ENCODE data around the gene COL23A1. TPM values are rescaled to one million over a fixed set of nuclear protein-coding genes. Genes with fewer than 3 reads are reported as not detected.

The COL23A1 gene
- total RNA-seq, 4 donors from 2014 or later, result 0.93 to 4.6 (median 2.4) TPM

DNA sequence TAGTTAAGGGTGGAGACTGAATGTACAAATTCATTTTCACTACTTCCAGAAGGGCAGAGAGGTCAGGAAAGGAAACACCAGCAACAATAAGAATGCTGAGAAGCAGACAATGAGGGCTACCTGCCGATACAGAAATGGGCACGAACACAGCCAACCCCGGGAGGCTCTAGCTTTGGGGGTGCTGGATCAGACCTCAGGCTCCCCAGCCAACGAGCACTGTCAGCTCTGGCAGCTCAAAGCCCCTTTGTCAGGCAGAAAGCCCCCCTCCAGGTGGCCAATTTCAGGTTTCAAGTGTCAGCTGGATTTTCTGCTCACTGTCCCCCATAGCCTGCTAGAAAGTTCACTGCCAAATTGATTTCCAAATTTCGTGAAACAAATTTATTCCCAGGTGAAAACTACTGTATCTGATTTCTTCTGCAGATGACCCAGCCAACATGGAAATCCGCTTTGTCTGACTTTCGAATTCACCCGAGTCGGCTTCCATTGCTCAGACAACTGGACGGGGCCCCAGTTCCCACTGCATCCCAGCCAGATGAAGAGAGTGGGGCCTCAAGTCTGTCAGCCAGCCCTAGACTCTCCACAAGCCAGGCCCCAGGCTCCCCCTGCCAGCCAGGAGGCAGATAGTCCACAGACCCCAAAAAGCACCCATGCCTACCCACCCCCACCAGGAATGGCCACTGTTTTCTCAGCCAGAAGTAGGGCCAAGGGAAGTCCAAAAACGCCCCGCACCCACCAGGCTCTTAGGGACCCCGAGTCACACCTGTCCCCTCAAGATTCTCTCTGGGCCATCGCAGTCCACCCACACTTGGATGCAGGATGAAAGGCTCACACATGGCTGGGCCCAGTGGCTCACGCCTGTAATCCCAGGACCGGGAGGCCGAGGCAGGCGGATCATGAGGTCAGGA lies 261.1 kb downstream of the COL23A1 start:
- 45 to 75% methylated on average over 4 to 5 of the region's 18 CpGs for whole genome bisulfite sequencing, 2 donors (ENCODE audit: low coverage in 1 of 2)
- TF ChIP-seq POLR2A (IDR thresholded peaks at IDR 0.05) (no peak), EP300 (IDR thresholded peaks at IDR 0.05) (no peak), POLR2AphosphoS5 (IDR thresholded peaks at IDR 0.05) (no peak)
- TF ChIP-seq, protein P1, sequence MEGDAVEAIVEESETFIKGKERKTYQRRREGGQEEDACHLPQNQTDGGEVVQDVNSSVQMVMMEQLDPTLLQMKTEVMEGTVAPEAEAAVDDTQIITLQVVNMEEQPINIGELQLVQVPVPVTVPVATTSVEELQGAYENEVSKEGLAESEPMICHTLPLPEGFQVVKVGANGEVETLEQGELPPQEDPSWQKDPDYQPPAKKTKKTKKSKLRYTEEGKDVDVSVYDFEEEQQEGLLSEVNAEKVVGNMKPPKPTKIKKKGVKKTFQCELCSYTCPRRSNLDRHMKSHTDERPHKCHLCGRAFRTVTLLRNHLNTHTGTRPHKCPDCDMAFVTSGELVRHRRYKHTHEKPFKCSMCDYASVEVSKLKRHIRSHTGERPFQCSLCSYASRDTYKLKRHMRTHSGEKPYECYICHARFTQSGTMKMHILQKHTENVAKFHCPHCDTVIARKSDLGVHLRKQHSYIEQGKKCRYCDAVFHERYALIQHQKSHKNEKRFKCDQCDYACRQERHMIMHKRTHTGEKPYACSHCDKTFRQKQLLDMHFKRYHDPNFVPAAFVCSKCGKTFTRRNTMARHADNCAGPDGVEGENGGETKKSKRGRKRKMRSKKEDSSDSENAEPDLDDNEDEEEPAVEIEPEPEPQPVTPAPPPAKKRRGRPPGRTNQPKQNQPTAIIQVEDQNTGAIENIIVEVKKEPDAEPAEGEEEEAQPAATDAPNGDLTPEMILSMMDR (IDR thresholded peaks at IDR 0.05), result no peak
- H3K4me3 ChIP-seq, result no peak overlapping the region
- H3K9me3 ChIP-seq, result no peaks in the 10 kb centered on the region
- H3K27me3 ChIP-seq, result peaks cover 4% of the 10 kb centered on the region
- H3K27ac ChIP-seq, result no peak overlapping the region
- ATAC-seq, result no peak
- H3K4me1 ChIP-seq, result peaks cover 0 to 50% (median 18%) of the 10 kb centered on the region in 3 donors
- no peaks in the 10 kb centered on the region for H3K36me3 ChIP-seq

GRCh38 chr5:178327931-178328711 lies 262.1 kb downstream of the COL23A1 start:
- no peak overlapping the region for H3K4me3 ChIP-seq
- peaks cover 9% of the 10 kb centered on the region for H3K27me3 ChIP-seq
- ATAC-seq, result no peak
- WGBS, 2 donors (ENCODE audit: low coverage in 1 of 2), result 84 to 92% methylated on average over 3 to 11 of the region's 18 CpGs
- H3K36me3 ChIP-seq, result no peaks in the 10 kb centered on the region
- no peak overlapping the region for H3K27ac ChIP-seq
- no peaks in the 10 kb centered on the region for H3K9me3 ChIP-seq
- H3K4me1 ChIP-seq, result peaks cover 0 to 50% (median 18%) of the 10 kb centered on the region in 3 donors
- no peak for TF ChIP-seq POLR2AphosphoS5 (IDR thresholded peaks at IDR 0.05)
- no peak for TF ChIP-seq EP300 (IDR thresholded peaks at IDR 0.05)
- TF ChIP-seq POLR2A (IDR thresholded peaks at IDR 0.05), result no peak
- TF ChIP-seq, protein P1 (IDR thresholded peaks at IDR 0.05), result no peak

GRCh38 chr5:178327446-178327845 lies 262.7 kb downstream of the COL23A1 start:
- ATAC-seq, result no peak
- peaks cover 9% of the 10 kb centered on the region for H3K27me3 ChIP-seq
- peaks cover 0 to 46% (median 17%) of the 10 kb centered on the region in 3 donors for H3K4me1 ChIP-seq
- H3K36me3 ChIP-seq, result no peaks in the 10 kb centered on the region
- H3K9me3 ChIP-seq, result no peaks in the 10 kb centered on the region
- H3K4me3 ChIP-seq, result no peak overlapping the region
- no peak overlapping the region for H3K27ac ChIP-seq
- WGBS, 2 donors (ENCODE audit: low coverage in 1 of 2), result 83% methylated on average over 1 of the region's 10 CpGs; no CpG with 5 or more reads in 1 of the 2 donors
- no peak for TF ChIP-seq POLR2AphosphoS5 (IDR thresholded peaks at IDR 0.05)

DNA sequence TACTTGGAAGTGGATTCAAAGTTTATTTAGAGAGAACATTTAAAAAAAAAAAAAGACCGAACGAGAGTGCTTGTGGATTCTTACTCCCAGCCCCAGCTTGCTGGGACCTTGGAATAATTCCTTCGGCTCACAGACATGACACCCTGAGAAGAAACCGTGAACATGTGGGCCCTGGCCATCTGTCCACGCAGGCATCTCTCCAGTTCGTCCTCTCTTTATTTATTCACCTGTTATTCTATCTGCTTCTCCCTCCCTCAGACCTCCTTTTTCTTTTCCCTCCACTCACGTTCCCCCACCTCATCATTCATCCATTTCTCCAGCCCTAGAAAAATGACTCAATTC lies 263.8 kb downstream of the COL23A1 start:
- WGBS, 2 donors (ENCODE audit: low coverage in 1 of 2), result 19 to 20% methylated on average over 6 to 7 of the region's 7 CpGs
- Histone ChIP-seq H3K4me1 (peaks cover 0 to 35% (median 8%) of the 10 kb centered on the region in 3 donors), H3K27me3 (peaks cover 9% of the 10 kb centered on the region), H3K27ac (peak overlapping the region in 3 of 4 donors; percentile 42 to 79 (median 69)), H3K4me3 (no peak overlapping the region), H3K9me3 (no peaks in the 10 kb centered on the region), H3K36me3 (no peaks in the 10 kb centered on the region)
- TF ChIP-seq POLR2A (IDR thresholded peaks at IDR 0.05) (no peak), EP300 (IDR thresholded peaks at IDR 0.05) (no peak), POLR2AphosphoS5 (IDR thresholded peaks at IDR 0.05) (no peak)
- TF ChIP-seq, protein P1 (IDR thresholded peaks at IDR 0.05), result no peak
- no peak for ATAC-seq

- ATAC-seq, result peak; percentile 86
- no peaks in the 10 kb centered on the region for H3K9me3 ChIP-seq
- peak overlapping the region in 3 of 4 donors; percentile 60 to 79 (median 69) for H3K27ac ChIP-seq
- 26 to 47% methylated on average over 9 to 10 of the region's 20 CpGs for WGBS, 2 donors (ENCODE audit: low coverage in 1 of 2)
- peaks cover 9% of the 10 kb centered on the region for H3K27me3 ChIP-seq
- TF ChIP-seq, protein P1 (IDR thresholded peaks at IDR 0.05), result no peak
- TF ChIP-seq EP300 (IDR thresholded peaks at IDR 0.05) (no peak), POLR2A (IDR thresholded peaks at IDR 0.05) (no peak), POLR2AphosphoS5 (IDR thresholded peaks at IDR 0.05) (peak; percentile 86)
- peaks cover 0 to 30% (median 3%) of the 10 kb centered on the region in 3 donors for H3K4me1 ChIP-seq
- no peak overlapping the region for H3K4me3 ChIP-seq
- H3K36me3 ChIP-seq, result no peaks in the 10 kb centered on the region
These were observed 264.4 kb downstream of the COL23A1 start for GRCh38 chr5:178325679-178326373.

Data from gastroesophageal sphincter (tissue), 4 donors.